Fibroblast of skin of left biceps (primary cell): Measurements from ENCODE around the gene ZNF628.

Source experiments
- DNase-seq, 2 experiments: peaks; one replicate each; pipeline ENCODE4 v3.0.0-alpha.2; 2013; ENCODE audit warnings: low read depth in 2 of 2

Gene ZNF628

DNA sequence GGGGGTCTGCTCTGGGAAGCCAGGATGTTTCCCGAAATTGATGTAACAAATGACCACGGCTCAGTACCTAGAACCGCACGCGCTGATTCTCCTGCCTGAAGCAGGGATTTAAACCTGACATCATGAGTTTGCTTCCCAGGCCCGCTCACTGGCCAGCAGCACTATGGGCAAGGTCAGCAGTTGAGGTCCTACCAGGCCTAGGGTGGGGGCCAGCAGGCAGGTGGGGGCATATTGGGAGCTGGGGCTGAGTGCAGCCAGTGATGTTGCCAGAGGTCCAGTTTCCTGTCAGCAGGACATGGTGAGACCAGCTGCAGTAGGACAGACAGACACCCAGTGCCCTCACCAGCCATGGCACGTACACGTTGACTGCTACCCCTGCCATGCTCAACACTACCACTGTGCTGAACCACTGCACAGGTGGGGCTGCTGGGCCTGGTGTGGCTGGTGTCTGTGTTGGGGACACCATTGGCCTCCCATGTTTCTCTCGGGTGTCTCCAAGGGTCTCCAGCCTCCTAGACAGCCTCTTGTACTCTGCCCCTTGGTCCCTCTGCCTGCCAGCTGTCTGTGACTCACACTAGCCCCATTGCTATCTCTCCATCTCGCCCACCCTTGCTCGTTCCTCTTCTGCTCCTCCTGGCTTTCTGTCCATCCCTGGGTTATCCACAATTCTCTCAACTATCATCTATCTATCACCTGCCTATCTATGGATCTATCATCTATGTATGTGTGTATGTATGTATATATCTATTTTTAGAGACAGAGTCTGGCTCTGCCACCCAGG is 10.8 kb upstream of the ZNF628 start:
- DNase-seq = no peak

DNA sequence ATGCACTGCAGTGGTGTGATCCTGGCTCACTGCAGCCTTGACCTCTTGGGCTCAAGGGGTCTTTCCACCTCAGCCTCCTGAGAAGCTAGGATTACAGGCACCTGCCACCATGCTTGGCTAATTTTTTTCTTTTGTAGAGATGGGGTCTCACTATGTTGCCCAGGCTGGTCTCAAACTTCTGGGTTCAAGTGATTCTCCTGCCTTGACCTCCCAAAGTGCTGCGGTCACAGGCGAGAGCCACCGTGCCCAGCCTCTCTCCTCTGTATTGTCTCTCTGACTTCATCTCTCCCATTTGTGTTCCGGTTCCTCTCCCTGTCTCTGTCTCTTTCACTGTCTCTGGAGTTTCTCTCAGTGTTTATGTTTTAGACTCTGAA is 10.2 kb upstream of the ZNF628 start:
- no peak for DNase-seq

DNA sequence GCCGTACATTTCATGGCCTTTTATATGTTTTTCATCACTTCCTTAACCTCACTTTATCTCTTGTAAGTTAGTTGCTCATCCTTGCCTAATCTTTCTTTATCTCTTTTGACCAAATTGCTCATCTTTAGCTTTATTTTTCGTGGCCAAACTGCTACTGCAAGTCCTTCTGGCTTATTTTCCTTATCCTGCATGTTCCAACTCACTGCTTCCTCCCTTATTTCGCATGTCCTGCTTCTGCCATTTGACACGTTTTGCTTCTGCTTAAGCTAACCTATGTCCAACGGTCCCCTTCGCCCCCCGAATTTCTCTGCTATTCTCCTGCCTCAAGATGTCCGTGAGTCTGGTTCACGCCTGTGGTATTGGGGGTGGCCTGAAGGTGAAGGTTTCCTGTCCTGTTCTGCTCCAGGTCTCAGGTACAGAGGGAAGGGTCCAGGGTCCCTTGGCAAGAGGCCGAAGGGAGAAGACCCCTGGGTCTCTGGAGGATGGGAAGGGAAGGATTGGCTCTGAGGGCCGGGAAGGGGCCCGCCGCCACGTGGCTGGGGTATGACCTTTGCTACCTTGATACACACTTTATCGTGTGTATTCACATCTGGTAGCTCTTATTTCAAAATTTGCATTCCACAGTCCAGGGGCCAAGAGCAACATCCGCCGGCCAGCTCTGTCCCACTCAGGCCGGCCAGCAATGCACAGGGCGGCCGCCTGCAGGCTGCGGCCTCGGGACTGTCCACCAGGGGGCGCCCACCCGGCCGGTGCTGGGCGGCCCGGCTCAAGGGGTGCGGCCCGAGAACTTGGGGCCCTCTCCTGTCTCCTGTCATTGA is 9.0 kb upstream of the ZNF628 start:
- no peak for DNase-seq

DNA sequence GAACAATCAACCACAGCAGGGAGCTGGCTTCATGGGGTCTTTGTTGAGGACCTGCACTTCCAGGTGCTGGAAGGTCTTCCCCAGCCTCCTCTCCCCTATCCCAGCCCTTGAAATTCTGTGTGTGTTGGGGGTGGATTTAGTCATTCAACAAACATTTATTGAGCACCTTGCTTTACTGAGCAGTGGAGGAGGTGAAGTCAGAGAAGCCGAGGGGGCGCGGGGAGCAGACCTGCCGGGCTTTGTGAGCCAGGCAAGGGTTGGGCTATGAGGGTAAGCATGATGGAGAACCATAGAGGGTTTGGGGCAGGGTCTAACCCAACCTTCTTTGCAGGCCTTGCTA is 8.4 kb upstream of the ZNF628 start:
- DNase-seq = no peak

DNA sequence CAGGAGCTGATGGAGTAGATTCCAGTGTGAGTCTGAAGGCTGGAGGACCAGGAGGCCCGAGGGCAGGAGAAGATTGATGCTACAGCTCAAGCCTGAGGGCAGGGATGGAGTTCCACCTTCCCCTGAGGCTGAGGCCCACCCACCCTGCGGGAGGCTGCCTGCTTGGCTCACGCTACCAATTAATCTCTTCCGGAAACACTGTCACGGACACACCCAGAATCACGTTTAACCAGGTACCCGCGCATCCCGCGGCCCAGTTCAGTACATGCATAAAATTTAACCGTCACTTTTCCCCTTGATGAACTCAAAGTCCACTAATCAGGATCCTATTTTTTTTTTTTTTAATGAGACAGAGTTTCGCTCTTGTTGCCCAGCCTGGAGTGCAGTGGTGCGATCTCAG is 5.2 kb upstream of the ZNF628 start:
- DNase-seq = no peak

DNA sequence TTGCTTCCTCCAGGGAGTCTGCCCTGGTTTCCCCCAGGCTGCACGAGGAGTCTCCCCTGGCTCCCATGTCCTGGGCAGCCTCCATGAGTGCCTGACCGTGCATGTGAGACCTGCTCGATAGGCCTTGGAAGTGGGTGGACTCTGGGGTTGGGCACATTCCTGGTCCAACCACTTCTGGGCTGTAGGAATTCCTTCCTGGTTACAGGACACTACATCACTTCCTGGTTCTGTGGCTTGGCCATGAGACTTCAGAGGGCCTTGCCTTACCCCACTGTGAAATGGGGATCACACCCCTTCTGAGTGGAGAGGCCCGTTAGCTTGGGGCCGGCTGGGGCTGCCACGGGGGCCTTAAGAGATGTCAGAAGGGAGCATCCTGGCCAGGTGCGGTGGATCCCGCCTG is 4.0 kb upstream of the ZNF628 start:
- DNase-seq = no peak

DNA sequence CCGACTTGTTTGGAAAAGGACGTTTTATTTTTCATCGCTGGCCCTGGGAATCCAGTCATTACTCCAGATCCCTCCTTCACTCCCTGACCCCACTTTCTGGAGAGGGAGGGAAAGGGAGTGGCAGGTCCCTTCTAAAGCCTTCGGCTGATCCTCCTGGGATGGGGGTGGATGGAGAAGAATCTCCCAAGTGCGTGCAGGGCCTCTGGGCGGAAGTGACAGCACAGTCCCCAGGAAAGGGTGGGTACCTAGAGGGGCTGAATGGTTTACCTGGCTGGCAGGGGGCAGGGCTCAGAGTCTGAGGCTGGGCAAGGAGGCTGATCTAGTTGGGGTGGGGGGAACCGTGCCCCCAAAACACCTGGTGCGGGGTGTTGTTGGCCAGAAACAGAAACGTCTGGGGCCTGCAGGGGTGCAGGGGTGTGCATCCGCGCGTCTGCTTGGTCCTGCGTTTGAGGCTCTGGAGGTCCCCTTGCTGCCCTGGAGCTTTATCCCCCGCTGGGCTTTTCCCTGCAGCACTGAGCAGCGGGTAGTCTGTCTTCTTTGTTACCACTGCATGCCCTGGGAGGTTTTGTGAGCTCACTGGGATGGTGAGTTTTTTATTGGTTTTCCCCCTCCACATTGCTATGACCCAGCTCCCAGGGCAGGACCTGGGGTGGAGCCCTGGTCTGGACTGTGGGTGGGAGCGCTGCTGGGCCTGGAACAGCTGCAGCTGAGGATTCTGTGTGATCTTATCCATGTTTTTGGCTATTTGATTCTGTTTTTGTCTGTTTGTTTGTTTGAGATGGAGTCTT is 3.0 kb upstream of the ZNF628 start:
- no peak for DNase-seq

DNA sequence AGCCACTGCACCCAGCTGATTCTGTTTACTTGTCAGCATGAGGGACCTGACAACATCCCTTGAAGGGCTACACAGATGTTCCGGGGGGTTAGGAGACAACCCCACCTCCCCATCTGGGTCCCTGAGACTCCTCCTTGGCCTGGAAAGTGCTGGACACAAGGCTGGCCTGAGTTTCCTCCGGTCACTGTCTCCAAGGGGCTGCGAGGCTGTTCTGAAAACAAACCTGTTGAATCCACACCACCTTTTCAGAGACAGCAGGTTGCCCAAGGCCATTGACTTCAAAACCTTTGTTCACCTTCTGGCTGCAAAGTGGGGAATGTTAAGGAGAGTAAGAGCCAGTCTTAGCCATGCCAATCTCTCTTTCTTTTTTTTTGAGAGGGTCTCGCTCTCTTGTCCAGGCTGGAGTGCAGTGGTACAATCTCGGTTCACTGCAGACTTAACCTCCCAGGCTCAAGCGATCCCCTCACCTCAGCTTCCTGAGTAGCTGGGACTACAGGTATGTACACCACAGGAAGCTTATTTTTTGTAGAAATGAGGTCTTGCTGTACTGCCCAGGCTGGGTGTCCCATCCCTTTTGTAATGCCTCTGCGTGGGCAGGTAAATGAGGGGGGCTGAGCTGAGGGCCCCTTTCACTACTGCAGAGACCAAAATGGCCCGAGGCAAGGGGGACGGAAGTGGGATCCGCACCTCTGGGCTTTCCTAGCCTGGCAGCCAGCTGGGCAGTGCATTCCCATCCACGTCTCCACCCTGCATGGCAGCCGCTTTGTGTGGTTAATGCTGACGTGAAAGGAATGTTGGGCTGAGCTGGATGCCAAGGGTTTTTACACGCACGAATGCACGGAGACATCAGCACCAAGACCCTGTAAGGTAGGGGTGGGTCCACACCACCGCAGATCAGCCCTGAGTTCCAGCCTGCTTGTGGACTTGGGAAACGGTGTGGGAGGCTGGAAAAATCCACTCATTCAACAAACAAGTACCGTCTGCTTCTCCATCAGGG is 1.9 kb upstream of the ZNF628 start:
- DNase-seq = no peak

DNA sequence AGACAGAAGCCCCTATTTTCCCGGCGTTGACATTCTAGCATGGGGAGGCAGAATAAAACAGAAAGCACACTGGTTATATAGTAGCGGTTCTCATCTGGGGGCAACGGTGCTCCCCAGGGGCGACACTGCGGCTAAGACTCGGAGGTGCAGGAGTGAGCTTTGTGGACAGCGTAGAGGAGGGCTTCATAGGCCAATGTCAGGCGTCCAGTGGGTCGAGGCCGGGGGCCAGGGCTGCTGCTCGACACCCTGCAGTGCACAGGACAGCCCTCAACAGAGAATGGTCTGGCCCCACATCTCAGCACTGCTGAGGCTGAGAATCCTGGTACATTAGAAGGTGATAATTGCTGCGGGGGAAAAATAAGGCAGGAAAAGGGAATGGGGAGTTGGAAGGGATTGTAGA is 1.5 kb downstream of the ZNF628 start:
- no peak for DNase-seq

DNA sequence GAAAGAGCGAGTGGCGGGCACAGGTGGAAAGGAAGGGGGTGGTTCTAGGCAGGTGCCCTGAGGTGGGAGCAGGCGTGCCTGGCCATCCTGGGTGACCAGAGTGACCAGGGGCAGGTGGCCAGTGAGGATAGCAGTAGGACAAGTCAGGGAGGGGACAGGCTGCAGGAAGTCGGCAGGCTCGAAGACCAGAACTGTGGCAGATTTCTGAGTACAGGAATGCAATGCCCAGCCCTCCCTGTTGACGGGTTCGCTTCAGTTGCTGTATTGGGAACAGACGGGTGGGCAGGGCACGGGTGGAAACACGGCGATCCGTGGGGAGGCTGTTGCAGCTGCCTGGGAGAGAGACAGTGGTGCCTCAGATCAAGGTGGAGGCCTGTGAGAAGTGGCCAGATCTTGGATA is 1.9 kb downstream of the ZNF628 start:
- no peak for DNase-seq

DNA sequence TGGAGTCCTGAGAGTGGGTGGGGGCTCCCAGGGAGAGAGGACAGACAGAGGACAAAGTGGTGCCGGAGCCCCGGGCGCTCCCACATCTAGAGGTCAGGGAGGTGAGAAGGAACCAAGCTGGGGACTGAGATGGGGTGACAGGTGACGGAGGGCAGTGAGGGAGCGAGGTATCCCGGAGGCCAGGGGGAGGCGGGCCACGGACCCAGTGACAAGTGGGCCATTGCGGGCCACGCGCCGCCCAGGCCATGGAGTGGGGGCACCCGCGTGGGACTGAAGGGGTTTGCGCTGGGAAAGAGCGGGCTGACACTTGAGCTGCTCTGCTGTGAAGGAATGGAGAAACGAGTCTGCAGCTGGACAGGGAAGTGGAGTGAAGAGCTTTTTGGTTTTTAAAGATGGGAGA is 2.6 kb downstream of the ZNF628 start:
- DNase-seq = no peak

DNA sequence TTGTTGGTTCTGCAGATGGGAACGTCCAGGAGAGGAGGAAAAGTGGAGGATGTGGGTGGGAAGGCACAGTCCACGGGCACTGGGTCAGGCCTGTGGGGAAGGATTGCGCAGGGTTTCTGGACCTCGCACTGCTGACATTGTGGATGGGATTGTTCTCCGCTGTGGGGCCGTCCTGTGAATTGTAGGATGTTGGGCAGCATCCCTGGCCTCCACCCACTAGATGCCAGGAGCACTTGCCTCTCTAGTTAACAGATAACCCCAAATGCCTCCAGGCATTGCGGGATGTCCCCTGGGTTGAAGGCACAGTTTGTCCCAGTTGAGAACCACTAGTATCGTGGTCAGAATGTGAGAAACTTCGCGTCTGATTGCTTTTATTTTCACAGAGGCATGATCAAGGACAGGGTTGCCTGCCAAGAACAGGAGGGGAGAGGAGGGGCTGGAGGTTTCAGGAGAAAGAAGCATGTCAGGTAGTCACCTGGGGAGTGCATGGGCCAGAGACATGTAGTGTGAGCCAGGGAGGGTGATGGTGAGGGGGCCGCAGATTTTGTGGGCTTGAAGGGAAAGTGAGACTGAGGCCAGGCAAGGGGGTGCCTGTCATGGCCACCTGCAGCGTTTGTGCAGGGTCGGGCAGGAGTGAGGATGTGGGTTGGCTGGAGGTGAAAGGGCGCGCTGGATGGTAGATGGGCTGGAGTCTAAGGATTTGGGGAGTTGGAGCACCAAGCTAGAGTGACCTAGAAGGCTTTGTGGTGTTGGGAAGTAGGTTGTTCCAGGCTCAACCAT is 3.2 kb downstream of the ZNF628 start:
- no peak for DNase-seq

DNA sequence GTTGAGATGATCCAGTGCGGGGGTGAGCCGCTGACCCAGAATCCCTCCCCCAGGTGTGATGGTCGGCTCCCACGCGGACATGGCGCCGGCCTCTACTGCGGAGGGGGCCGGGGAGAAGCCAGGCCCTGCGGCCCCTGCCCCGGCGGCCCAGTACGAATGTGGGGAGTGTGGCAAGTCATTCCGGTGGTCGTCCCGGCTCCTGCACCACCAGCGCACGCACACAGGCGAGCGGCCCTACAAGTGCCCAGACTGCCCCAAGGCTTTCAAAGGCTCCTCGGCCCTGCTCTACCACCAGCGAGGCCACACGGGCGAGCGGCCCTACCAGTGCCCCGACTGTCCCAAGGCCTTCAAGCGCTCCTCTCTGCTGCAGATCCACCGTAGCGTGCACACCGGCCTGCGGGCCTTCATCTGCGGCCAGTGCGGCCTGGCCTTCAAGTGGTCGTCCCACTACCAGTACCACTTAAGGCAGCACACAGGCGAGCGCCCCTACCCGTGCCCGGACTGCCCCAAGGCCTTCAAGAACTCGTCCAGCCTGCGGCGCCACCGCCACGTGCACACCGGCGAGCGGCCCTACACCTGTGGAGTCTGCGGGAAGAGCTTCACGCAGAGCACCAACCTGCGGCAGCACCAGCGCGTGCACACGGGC is 4.9 kb downstream of the ZNF628 start:
- no peak for DNase-seq

DNA sequence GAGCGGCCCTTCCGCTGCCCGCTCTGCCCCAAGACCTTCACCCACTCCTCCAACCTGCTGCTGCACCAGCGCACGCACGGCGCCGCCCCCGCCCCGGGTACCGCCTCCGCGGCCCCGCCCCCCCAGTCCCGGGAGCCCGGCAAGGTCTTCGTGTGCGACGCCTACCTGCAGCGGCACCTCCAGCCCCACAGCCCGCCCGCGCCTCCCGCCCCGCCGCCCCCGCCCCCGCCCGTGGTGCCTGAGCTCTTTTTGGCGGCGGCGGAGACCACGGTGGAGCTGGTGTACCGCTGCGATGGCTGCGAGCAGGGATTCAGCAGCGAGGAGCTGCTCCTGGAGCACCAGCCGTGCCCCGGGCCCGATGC is 5.4 kb downstream of the ZNF628 start:
- no peak for DNase-seq

DNA sequence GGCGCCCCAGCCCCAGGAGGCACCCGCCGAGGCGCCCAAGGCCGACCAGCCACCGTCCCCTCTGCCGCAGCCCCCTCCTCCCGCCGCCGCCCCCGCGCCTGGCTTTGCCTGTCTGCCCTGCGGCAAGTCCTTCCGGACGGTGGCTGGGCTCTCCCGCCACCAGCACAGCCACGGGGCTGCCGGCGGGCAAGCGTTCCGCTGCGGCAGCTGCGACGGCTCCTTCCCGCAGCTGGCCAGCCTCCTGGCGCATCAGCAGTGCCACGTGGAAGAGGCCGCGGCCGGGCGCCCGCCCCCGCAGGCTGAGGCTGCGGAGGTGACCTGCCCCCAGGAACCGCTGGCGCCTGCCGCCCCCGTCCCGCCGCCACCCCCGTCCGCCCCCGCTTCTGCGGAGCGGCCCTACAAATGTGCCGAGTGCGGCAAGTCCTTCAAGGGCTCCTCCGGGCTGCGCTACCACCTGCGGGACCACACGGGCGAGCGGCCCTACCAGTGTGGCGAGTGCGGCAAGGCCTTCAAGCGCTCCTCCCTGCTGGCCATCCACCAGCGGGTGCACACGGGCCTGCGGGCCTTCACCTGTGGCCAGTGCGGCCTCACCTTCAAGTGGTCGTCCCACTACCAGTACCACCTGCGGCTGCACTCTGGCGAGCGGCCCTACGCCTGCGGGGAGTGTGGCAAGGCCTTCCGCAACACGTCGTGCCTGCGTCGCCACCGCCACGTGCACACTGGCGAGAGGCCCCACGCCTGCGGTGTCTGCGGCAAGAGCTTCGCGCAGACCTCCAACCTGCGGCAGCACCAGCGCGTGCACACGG is 5.9 kb downstream of the ZNF628 start:
- DNase-seq = no peak

DNA sequence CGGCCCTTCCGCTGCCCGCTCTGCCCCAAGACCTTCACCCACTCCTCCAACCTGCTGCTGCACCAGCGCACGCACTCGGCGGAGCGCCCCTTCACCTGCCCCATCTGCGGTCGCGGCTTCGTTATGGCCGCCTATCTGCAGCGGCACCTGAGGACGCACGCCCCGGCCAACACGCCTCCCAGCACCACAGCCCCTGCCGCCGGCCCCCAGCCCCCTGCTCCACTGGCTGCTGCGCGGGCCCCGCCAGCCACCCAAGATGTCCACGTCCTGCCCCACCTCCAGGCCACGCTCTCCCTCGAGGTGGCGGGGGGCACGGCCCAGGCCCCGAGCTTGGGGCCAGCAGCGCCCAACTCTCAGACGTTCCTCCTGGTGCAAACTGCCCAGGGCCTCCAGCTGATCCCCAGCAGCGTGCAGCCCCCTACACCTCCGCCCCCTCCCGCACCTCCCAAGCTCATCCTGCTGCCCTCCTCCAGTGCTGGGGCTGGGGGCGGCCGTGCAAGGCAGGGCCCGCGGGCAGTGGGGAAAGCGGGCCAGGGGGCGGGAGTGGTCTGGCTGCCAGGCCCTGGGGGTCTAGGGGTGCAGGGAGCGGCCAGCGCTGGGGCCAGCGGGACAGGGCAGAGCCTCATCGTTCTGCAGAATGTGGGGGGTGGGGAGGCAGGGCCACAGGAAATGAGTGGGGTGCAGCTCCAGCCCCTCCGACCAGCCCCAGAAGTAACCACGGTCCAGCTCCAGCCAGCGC is 6.7 kb downstream of the ZNF628 start:
- no peak for DNase-seq

DNA sequence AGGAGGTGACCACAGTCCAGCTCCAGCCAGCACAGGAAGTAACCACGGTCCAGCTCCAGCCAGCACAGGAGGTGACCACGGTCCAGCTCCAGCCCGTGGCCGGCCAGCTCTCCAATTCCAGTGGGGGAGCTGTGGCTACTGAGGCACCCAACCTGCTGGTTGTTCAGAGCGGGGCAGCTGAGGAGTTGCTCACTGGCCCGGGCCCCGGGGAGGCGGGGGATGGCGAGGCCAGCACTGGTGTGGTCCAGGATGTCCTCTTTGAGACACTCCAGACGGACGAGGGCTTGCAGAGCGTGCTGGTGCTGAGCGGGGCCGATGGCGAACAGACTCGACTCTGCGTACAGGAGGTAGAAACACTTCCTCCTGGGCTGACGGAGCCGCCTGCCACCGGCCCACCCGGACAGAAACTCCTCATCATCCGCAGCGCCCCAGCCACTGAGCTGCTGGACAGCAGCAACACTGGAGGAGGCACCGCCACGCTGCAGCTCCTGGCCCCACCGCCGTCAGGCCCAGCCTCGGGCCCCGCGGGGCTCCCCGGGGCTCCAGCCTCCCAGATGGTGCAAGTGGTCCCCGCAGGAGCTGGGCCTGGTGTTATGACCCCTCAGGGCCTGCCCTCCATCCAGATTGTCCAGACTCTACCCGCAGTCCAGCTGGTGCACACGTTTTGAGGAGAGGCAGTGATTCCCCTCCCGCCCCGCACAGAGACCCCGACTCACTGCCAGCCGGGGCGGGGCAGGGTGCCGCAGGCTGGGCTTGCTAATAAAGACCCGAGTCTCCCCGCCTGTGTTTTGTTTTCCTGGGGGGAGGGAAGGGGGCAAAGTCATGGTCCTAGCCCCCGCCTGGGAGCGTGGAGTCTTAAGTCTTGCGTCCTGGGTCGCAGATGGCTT is 7.5 kb downstream of the ZNF628 start:
- DNase-seq = no peak
